GM12878 (cell line): ENCODE data around the gene GIGYF1.

Source experiments
- EZH2 ChIP-seq: IDR thresholded peaks from 2 replicates; pipeline ENCODE4 v1.6.1; 2012; ENCODE audit warnings: low read depth, mild to moderate bottlenecking, control low read depth, inconsistent platforms, low read length, borderline replicate concordance; ENCODE audit not compliant: control insufficient read depth
- FOS ChIP-seq: IDR thresholded peaks from 3 replicates; pipeline ENCODE4 v1.6.1; 2011; ENCODE audit warnings: borderline replicate concordance; ENCODE audit not compliant: insufficient read length; ENCODE audit errors: extremely low read depth
- LARP7 ChIP-seq: fragments of 450-650 bp; IDR thresholded peaks from 2 replicates; pipeline ENCODE4 v1.6.1; 2017; ENCODE audit warnings: mild to moderate bottlenecking
- NFIC ChIP-seq: IDR thresholded peaks from 2 replicates; pipeline ENCODE4 v1.6.1; 2012; ENCODE audit warnings: low read depth, mild to moderate bottlenecking, inconsistent platforms, low read length, moderate library complexity
- POLR2A ChIP-seq: IDR thresholded peaks from 2 replicates; pipeline ENCODE4 v1.6.1; 2011; ENCODE audit warnings: low read depth, mild to moderate bottlenecking, low read length
- SP1 ChIP-seq: IDR thresholded peaks from one replicate; pipeline ENCODE4 v1.6.1; 2011; ENCODE audit warnings: low read depth, low read length
- TF ChIP-seq, protein P1 (sequence below): IDR thresholded peaks from 2 replicates; pipeline ENCODE4 v1.6.1; 2011; ENCODE audit warnings: low read depth, low read length, improper control_type of control experiment, borderline replicate concordance
- TF ChIP-seq, protein P2 (sequence below), 3 experiments: IDR thresholded peaks in 2 of 3; conservative IDR thresholded peaks in 1 of 3; 2 replicates each; pipeline ENCODE4 v1.5.1; 2011; ENCODE audit warnings: low read depth in 3 of 3, low read length in 3 of 3, mild to moderate bottlenecking in 3 of 3, control low read depth in 2 of 3, moderate library complexity in 2 of 3, inconsistent platforms in 1 of 3, mixed read lengths in 1 of 3; ENCODE audit not compliant: control insufficient read depth in 2 of 3, insufficient read depth in 1 of 3; ENCODE audit errors: extremely low read depth in 1 of 3
- TF ChIP-seq, protein P3 (sequence below): IDR thresholded peaks from 2 replicates; pipeline ENCODE4 v1.6.1; 2012; ENCODE audit warnings: low read depth, low read length, improper control_type of control experiment

DNA sequence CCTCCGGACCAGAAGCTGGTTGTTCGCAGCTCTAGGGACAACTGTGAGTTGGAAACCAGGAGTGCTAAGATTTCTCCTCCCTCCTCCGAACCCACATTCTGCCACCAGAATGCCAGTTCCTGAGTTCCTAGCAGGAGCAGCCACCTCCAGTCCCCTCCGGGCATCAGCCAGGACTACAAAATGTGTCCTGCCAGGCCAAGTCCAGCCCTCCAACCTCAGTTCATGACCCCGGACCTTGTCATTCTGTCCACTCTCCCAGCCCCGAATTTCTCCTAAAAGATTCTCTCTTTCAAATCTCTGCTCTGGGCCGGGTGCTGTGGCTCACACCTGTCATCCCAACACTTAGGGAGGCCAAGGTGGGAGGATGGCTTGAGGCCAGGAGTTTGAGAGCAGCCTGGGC lies 41.7 kb upstream of the GIGYF1 start:
- TF ChIP-seq EZH2: no peak
- TF ChIP-seq, protein P1, sequence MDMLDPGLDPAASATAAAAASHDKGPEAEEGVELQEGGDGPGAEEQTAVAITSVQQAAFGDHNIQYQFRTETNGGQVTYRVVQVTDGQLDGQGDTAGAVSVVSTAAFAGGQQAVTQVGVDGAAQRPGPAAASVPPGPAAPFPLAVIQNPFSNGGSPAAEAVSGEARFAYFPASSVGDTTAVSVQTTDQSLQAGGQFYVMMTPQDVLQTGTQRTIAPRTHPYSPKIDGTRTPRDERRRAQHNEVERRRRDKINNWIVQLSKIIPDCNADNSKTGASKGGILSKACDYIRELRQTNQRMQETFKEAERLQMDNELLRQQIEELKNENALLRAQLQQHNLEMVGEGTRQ: no peak
- TF ChIP-seq, protein P2, sequence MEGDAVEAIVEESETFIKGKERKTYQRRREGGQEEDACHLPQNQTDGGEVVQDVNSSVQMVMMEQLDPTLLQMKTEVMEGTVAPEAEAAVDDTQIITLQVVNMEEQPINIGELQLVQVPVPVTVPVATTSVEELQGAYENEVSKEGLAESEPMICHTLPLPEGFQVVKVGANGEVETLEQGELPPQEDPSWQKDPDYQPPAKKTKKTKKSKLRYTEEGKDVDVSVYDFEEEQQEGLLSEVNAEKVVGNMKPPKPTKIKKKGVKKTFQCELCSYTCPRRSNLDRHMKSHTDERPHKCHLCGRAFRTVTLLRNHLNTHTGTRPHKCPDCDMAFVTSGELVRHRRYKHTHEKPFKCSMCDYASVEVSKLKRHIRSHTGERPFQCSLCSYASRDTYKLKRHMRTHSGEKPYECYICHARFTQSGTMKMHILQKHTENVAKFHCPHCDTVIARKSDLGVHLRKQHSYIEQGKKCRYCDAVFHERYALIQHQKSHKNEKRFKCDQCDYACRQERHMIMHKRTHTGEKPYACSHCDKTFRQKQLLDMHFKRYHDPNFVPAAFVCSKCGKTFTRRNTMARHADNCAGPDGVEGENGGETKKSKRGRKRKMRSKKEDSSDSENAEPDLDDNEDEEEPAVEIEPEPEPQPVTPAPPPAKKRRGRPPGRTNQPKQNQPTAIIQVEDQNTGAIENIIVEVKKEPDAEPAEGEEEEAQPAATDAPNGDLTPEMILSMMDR (IDR thresholded peaks at IDR 0.05 in 2 of 3, conservative IDR thresholded peaks at IDR 0.05 in 1 of 3; ENCODE audit: control insufficient read depth in 2 of 3, extremely low read depth in 1 of 3, insufficient read depth in 1 of 3, low read depth in 3 of 3, low read length in 3 of 3): no peak
- TF ChIP-seq, protein P3, sequence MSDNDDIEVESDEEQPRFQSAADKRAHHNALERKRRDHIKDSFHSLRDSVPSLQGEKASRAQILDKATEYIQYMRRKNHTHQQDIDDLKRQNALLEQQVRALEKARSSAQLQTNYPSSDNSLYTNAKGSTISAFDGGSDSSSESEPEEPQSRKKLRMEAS: no peak
- TF ChIP-seq NFIC: no peak
- no peak for TF ChIP-seq FOS
- TF ChIP-seq SP1: no peak
- no peak for TF ChIP-seq LARP7
- TF ChIP-seq POLR2A: no peak
